Trophoblast cell (in vitro differentiated cells and primary cell): Measurements from ENCODE around the gene GPR146.

Experiments used
- DNase-seq, 2 donors: peaks; one replicate each; pipeline ENCODE4 v3.0.0-alpha.2; 2016
- H2AFZ ChIP-seq: 2 replicates; pipeline ENCODE4 v1.6.1; 2013; ENCODE audit warnings: low read length, moderate library complexity, mild to moderate bottlenecking; ENCODE audit not compliant: insufficient read depth, poor library complexity
- H2AK5ac ChIP-seq: 2 replicates; pipeline ENCODE4 v1.6.1; 2013; ENCODE audit warnings: mild to moderate bottlenecking, low read length
- H2BK120ac ChIP-seq: 2 replicates; pipeline ENCODE4 v1.6.1; 2013; ENCODE audit warnings: low read length, mild to moderate bottlenecking, moderate library complexity; ENCODE audit not compliant: insufficient read depth, poor library complexity
- H2BK12ac ChIP-seq: 2 replicates; pipeline ENCODE4 v1.6.1; 2013; ENCODE audit warnings: mild to moderate bottlenecking, low read length, moderate library complexity
- H2BK5ac ChIP-seq: 2 replicates; pipeline ENCODE4 v1.6.1; 2013; ENCODE audit warnings: low read length, low read depth, moderate library complexity, mild to moderate bottlenecking; ENCODE audit not compliant: poor library complexity
- H3K14ac ChIP-seq: 2 replicates; pipeline ENCODE4 v1.6.1; 2013; ENCODE audit warnings: mild to moderate bottlenecking, low read length
- H3K18ac ChIP-seq: 2 replicates; pipeline ENCODE4 v1.6.1; 2013; ENCODE audit warnings: mild to moderate bottlenecking, low read length
- H3K23ac ChIP-seq: 2 replicates; pipeline ENCODE4 v1.6.1; 2013; ENCODE audit warnings: low read length
- H3K27ac ChIP-seq: 2 replicates; pipeline ENCODE4 v1.5.1; 2013; ENCODE audit warnings: low read depth, mild to moderate bottlenecking, inconsistent platforms, low read length, moderate library complexity
- H3K27me3 ChIP-seq: 2 replicates; pipeline ENCODE4 v1.6.1; 2013; ENCODE audit warnings: inconsistent platforms, mild to moderate bottlenecking, low read length, moderate library complexity; ENCODE audit not compliant: insufficient read depth
- H3K36me3 ChIP-seq, 2 experiments: 1 replicate in 1 of 2; 2 replicates in 1 of 2; pipeline ENCODE4 v1.6.1; 2013; ENCODE audit warnings: low read length in 2 of 2, mild to moderate bottlenecking in 2 of 2, moderate library complexity in 1 of 2; ENCODE audit not compliant: insufficient read depth in 2 of 2, control insufficient read depth in 1 of 2
- H3K4ac ChIP-seq: 2 replicates; pipeline ENCODE4 v1.6.1; 2013; ENCODE audit warnings: low read depth, mild to moderate bottlenecking, low read length, moderate library complexity
- H3K4me1 ChIP-seq, 2 experiments: 1 replicate in 1 of 2; 2 replicates in 1 of 2; pipeline ENCODE4 v1.6.1; 2013; ENCODE audit warnings: low read length in 2 of 2, mild to moderate bottlenecking in 2 of 2, moderate library complexity in 1 of 2; ENCODE audit not compliant: insufficient read depth in 2 of 2, control insufficient read depth in 1 of 2
- H3K4me2 ChIP-seq: 2 replicates; pipeline ENCODE4 v1.6.1; 2013; ENCODE audit warnings: inconsistent platforms, mild to moderate bottlenecking, low read length, moderate library complexity
- H3K4me3 ChIP-seq: 2 replicates; pipeline ENCODE4 v1.5.1; 2013; ENCODE audit warnings: mild to moderate bottlenecking, low read depth, low read length, inconsistent platforms
- H3K79me1 ChIP-seq: one replicate; pipeline ENCODE4 v1.6.1; 2013; ENCODE audit warnings: low read length
- H3K79me2 ChIP-seq: 2 replicates; pipeline ENCODE4 v1.6.1; 2013; ENCODE audit warnings: low read length, mild to moderate bottlenecking; ENCODE audit not compliant: control insufficient read depth, insufficient read depth, poor library complexity
- H3K9ac ChIP-seq: 2 replicates; pipeline ENCODE4 v1.6.1; 2013; ENCODE audit warnings: mild to moderate bottlenecking, low read length
- H3K9me3 ChIP-seq: 2 replicates; pipeline ENCODE4 v1.6.1; 2013; ENCODE audit warnings: low read depth, mild to moderate bottlenecking, control low read depth, inconsistent platforms, low read length; ENCODE audit not compliant: insufficient read depth
- H4K12ac ChIP-seq: 2 replicates; pipeline ENCODE4 v1.6.1; 2013; ENCODE audit warnings: low read depth, mild to moderate bottlenecking, low read length, moderate library complexity
- H4K8ac ChIP-seq: 2 replicates; pipeline ENCODE4 v1.6.1; 2013; ENCODE audit warnings: low read depth, mild to moderate bottlenecking, low read length, moderate library complexity
- H4K91ac ChIP-seq: one replicate; pipeline ENCODE4 v1.6.1; 2013; ENCODE audit warnings: low read depth, mild to moderate bottlenecking, low read length, moderate library complexity
- WGBS: extraction: QIAGEN DNeasy Blood & Tissue Kit; methylation state at CpG from one replicate; pipeline ENCODE4 v1.1.7; 2013; ENCODE audit warnings: missing lambda C conversion rate; ENCODE audit not compliant: insufficient read length, insufficient coverage; ENCODE audit errors: extremely low coverage; 5-methylcytosine and 5-hydroxymethylcytosine counted together

GPR146 gene

DNA sequence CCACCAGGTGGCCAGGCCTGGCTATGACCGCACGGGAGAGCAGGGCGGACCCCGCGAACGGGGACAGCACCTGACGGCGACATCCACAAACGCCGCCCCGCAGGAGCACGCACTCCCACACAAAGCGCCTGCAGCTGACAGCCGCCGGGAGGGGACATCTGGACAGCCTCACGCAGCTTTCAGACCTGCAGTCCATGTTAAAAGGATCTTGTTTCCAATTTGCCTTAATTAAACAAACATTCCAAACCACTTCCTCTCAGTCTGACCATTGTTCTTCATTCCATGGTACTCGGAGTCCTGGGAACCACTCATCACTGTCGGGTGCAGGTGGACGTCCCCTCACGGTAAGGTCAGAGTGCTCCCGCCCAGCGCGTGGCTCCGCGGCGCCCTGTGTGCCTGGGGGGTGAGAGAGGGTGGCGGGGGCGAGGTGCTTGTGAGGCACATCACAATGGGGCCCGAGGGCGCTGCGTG is 37.6 kb downstream of the GPR146 start:
- Histone ChIP-seq H3K27me3 (no peaks in the 10 kb centered on the region), H3K9me3 (no peaks in the 10 kb centered on the region), H3K14ac (no peak overlapping the region), H2AFZ (no peak overlapping the region), H2BK120ac (no peak overlapping the region), H2AK5ac (peak overlapping the region; percentile 22), H3K9ac (no peak overlapping the region), H4K12ac (no peak overlapping the region), H4K8ac (no peak overlapping the region), H3K23ac (no peak overlapping the region), H4K91ac (no peak overlapping the region), H3K4me3 (no peak overlapping the region), H3K36me3 (peaks cover 0 to 2% of the 10 kb centered on the region in 2 experiments), H3K4me2 (no peak overlapping the region), H2BK5ac (no peak overlapping the region), H3K79me1 (peaks cover under 1% of the 10 kb centered on the region), H3K18ac (no peak overlapping the region), H3K27ac (no peak overlapping the region), H3K79me2 (no peaks in the 10 kb centered on the region), H3K4ac (no peak overlapping the region), H3K4me1 (peaks cover 20 to 24% of the 10 kb centered on the region in 2 experiments), H2BK12ac (no peak overlapping the region)
- DNase-seq = no peak
- no CpG with 5 or more reads among the region's 31 CpGs for WGBS

DNA sequence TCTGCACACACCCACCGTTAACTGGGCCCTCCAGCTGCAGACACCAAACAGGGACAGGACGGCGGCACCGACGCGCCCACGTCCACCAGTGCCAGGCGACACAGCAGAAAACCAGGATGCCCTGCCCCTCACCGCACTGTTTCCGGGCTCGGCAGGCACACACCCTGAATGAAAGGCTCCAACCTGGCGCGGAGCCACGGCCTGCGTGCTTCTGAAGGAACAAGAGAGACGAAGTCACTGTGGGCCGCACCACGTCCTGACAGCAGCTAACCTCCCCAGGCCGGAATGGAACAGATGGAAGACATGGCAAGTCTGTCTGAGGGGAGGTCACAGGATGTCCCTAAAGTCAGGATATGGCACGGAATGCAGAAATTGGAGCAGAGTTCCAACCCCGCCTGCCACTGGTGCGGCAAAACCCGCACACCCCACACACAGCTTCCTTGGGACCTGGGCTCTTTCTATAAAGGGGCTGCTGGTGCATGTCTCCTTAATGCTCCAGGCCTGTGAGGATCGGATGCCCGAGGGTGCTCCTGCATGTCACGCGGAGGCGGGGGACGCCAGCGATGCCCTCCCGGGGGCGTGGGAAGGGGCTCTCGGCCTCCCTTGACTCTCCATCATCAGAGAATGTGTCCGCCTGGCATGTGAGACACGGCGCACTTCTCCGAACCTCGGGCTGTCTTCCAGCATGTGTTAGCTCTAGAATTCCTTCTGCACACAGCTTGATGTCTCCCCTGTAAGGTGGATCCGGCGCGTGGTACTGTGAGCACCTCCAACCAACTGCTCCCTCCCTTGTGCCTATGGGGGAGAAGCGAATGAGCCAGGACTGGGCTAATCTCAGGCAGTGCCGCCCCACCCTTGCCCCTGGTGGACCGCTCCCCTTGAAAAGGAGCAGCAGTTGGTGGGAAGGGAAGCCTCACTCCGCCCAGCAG is 39.6 kb downstream of the GPR146 start:
- H3K9ac ChIP-seq = no peak overlapping the region
- no CpG with 5 or more reads among the region's 45 CpGs for WGBS
- H3K4ac ChIP-seq = no peak overlapping the region
- no peak overlapping the region for H2BK120ac ChIP-seq
- H4K12ac ChIP-seq = no peak overlapping the region
- no peak overlapping the region for H2AK5ac ChIP-seq
- no peak overlapping the region for H3K4me2 ChIP-seq
- H4K8ac ChIP-seq = no peak overlapping the region
- no peak overlapping the region for H2BK5ac ChIP-seq
- H4K91ac ChIP-seq = no peak overlapping the region
- DNase-seq = no peak
- peaks cover 9% of the 10 kb centered on the region for H3K79me1 ChIP-seq
- H3K79me2 ChIP-seq = peaks cover 4% of the 10 kb centered on the region
- peaks cover 0 to 2% of the 10 kb centered on the region in 2 experiments for H3K36me3 ChIP-seq
- no peaks in the 10 kb centered on the region for H3K9me3 ChIP-seq
- H3K27ac ChIP-seq = no peak overlapping the region
- no peak overlapping the region for H2BK12ac ChIP-seq
- peak overlapping the region; percentile 25 for H3K4me3 ChIP-seq
- H3K14ac ChIP-seq = no peak overlapping the region
- H3K23ac ChIP-seq = no peak overlapping the region
- H3K18ac ChIP-seq = no peak overlapping the region
- H3K4me1 ChIP-seq = peaks cover 31 to 37% of the 10 kb centered on the region in 2 experiments
- no peaks in the 10 kb centered on the region for H3K27me3 ChIP-seq
- H2AFZ ChIP-seq = no peak overlapping the region

DNA sequence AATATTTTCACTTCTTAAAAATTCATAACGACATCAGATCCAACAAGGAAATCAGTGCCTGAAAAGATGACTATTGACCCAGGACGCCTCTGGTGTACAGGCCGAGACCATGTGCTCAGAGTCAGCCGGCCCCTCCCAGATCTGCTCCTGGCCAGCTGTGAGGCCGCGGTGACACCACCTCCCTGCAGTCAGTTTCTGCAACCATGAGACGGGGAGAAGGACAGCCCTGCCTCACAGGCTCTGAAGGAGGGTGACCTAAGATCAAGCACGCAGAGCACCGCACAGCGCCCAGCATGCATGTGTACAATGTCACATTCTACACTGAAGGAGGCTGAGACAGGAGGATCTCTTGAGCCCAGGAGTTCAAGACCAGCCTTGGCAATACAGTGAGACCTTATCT is 40.9 kb downstream of the GPR146 start:
- Histone ChIP-seq H3K4ac (no peak overlapping the region), H2BK120ac (no peak overlapping the region), H2BK5ac (no peak overlapping the region), H4K91ac (no peak overlapping the region), H2BK12ac (no peak overlapping the region), H3K36me3 (peaks cover 0 to 2% of the 10 kb centered on the region in 2 experiments), H3K18ac (peak overlapping the region; percentile 47), H2AFZ (no peak overlapping the region), H3K27me3 (no peaks in the 10 kb centered on the region), H2AK5ac (no peak overlapping the region), H3K4me3 (no peak overlapping the region), H3K27ac (no peak overlapping the region), H3K23ac (no peak overlapping the region), H4K12ac (no peak overlapping the region), H3K79me2 (peaks cover 4% of the 10 kb centered on the region), H3K14ac (no peak overlapping the region), H3K79me1 (peaks cover 9% of the 10 kb centered on the region), H3K9me3 (no peaks in the 10 kb centered on the region), H4K8ac (no peak overlapping the region), H3K4me1 (peaks cover 32 to 38% of the 10 kb centered on the region in 2 experiments), H3K4me2 (no peak overlapping the region), H3K9ac (no peak overlapping the region)
- WGBS = no CpG with 5 or more reads among the region's 10 CpGs
- no peak for DNase-seq

DNA sequence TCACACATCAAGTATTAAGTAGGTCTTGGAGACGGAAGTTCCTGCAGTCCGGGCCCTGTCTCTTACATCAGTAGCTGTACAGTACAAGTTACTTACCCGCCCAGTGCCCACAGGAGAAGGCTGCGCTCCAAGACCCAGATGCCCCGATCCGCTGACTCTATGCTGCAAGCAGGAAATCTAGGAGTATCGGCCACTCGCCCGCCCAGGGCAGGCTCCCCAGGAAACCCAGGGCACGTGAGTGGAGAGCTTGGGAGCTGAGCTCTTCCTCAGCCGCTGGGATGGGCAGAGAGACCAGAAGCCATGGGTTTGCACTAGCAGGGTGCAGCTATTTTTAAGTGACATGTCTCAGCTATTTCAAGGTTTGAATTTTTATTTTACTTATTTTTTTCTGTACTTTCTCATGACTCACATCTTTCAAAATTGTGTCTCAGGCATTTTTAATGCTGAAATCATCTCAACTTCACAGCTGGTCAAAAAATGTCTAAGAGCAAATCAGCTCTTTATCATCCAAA is 41.6 kb downstream of the GPR146 start:
- Histone ChIP-seq H3K18ac (no peak overlapping the region), H2BK12ac (no peak overlapping the region), H2BK5ac (no peak overlapping the region)

More for the DNA sequence above, 41.6 kb downstream of the GPR146 start:
- H3K27me3 ChIP-seq = no peaks in the 10 kb centered on the region
- H2AFZ ChIP-seq = no peak overlapping the region
- H3K36me3 ChIP-seq = peaks cover 0 to 2% of the 10 kb centered on the region in 2 experiments
- H3K23ac ChIP-seq = no peak overlapping the region
- H3K4ac ChIP-seq = no peak overlapping the region
- WGBS = no CpG with 5 or more reads among the region's 11 CpGs
- no peak overlapping the region for H3K14ac ChIP-seq
- H3K4me2 ChIP-seq = no peak overlapping the region
- no peak overlapping the region for H3K27ac ChIP-seq
- H4K8ac ChIP-seq = no peak overlapping the region
- H3K4me1 ChIP-seq = peaks cover 31 to 39% of the 10 kb centered on the region in 2 experiments
- DNase-seq = no peak
- H2AK5ac ChIP-seq = no peak overlapping the region
- H4K91ac ChIP-seq = no peak overlapping the region
- H2BK120ac ChIP-seq = no peak overlapping the region
- H3K9ac ChIP-seq = no peak overlapping the region
- no peaks in the 10 kb centered on the region for H3K9me3 ChIP-seq
- H3K79me2 ChIP-seq = peaks cover 4% of the 10 kb centered on the region
- H3K4me3 ChIP-seq = no peak overlapping the region
- H3K79me1 ChIP-seq = peaks cover 9% of the 10 kb centered on the region
- no peak overlapping the region for H4K12ac ChIP-seq
